ENCODE data around the gene EDRF1. TPM values are rescaled to one million over a fixed set of nuclear protein-coding genes. Genes with fewer than 3 reads are reported as not detected.

EDRF1 gene
- total and polyA plus RNA-seq, 2 of the 4 experiments (the other 2 are of a cell fraction), result 17.0 to 24.9 TPM

DNA sequence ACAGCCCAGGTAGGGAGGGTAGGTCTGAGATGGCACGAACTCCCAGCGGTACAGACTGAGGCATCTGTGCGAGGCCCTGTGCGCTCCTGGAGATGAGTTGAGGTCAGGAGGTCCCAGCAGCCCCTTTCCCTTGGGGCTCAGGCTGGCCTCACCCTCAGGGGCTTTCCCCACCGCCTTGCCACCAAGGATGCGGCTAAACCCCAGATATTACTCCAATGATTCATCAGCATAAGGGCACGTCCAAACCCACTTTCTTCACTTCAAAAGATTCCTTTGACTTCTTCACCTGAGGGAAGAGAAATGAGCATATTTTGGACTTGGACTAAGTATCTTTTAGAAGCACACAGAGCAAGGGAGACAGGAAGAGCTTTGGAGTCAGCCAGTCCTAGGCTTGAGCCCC is 83.2 kb downstream of the EDRF1 start:
- Histone ChIP-seq H2BK20ac (ENCODE audit: low read depth, low read length) (no peak overlapping the region), H3K9me1 (ENCODE audit: insufficient read depth, low read length) (no peaks in the 10 kb centered on the region; the same call in 1 of the 2 replicates), H3K14ac (replicated peaks; ENCODE audit: low read depth, low read length) (no peak overlapping the region), H2AK5ac (ENCODE audit: low read depth, low read length) (no peak overlapping the region), H3K9me3 (ENCODE audit: control insufficient read depth, insufficient read depth, low read length) (no peaks in the 10 kb centered on the region), H2BK15ac (ENCODE audit: low read depth, low read length) (no peak overlapping the region), H3K4me2 (ENCODE audit: low read depth, low read length) (no peak overlapping the region), H3K56ac (ENCODE audit: extremely low read depth, insufficient read depth, low read length) (no peak overlapping the region), H3K4ac (ENCODE audit: low read depth, low read length) (no peak overlapping the region), H3K79me1 (ENCODE audit: low read depth in 1 of 2, low read length in 2 of 2) (no peaks in the 10 kb centered on the region), H2AK9ac (replicated peaks; ENCODE audit: low read depth, low read length, poor library complexity) (no peak overlapping the region), H3K23ac (ENCODE audit: low read depth, low read length) (no peak overlapping the region), H4K8ac (ENCODE audit: low read depth in 2 of 2, low read length in 2 of 2) (no peak overlapping the region), H2BK5ac (ENCODE audit: low read depth, low read length, poor library complexity, severe bottlenecking) (no peak overlapping the region), H4K91ac (ENCODE audit: insufficient read depth, low read depth, low read length) (no peak overlapping the region), H2BK120ac (ENCODE audit: low read depth, low read length) (no peak overlapping the region), H4K20me1 (ENCODE audit: insufficient read depth, low read length) (no peaks in the 10 kb centered on the region), H2AFZ (replicated peaks; ENCODE audit: low read length, poor library complexity) (no peak overlapping the region), H3K18ac (ENCODE audit: low read depth, low read length) (no peak overlapping the region), H3K27me3 (ENCODE audit: control insufficient read depth, insufficient read depth, low read length) (no peaks in the 10 kb centered on the region), H3K27ac (ENCODE audit: insufficient read depth, low read length) (no peak overlapping the region), H3K4me1 (ENCODE audit: control insufficient read depth, insufficient read depth, low read length) (no peaks in the 10 kb centered on the region), H3K36me3 (ENCODE audit: control insufficient read depth, insufficient read depth, low read length) (peaks cover 29% of the 10 kb centered on the region), H4K5ac (ENCODE audit: low read depth, low read length) (no peak overlapping the region), H3K9ac (ENCODE audit: low read depth, low read length) (no peak overlapping the region), H3K4me3 (ENCODE audit: insufficient read depth, low read depth, low read length) (no peak overlapping the region)
- ChIA-PET POLR2A (ENCODE audit: unreplicated experiment) (no interaction called here), CTCF (no interaction called here)
- WGBS, 2 experiments (ENCODE audit: extremely low coverage in 2 of 2, insufficient read length in 1 of 2), result no CpG with 5 or more reads among the region's 7 CpGs
- TF ChIP-seq MAFK (IDR thresholded peaks at IDR 0.05; ENCODE audit: low read depth, low read length), result no peak
- TF ChIP-seq NFE2L2 (IDR thresholded peaks at IDR 0.05; ENCODE audit: low read depth, low read length), result no peak
- TF ChIP-seq BHLHE40 (IDR thresholded peaks at IDR 0.05; ENCODE audit: low read depth, low read length), result no peak
- TF ChIP-seq CEBPB (IDR thresholded peaks at IDR 0.05; ENCODE audit: low read depth, low read length), result no peak
- no peak for TF ChIP-seq RCOR1 (IDR thresholded peaks at IDR 0.05; ENCODE audit: insufficient replicate concordance, low read length)
- no peak for TF ChIP-seq RAD21 (IDR thresholded peaks at IDR 0.05; ENCODE audit: low read length)
- in situ Hi-C loops (cut with MboI; ENCODE audit: low sequenced_read_pairs), result no loop called here
- ATAC-seq (ENCODE audit: low read depth) (no peak), DNase-seq (no peak)
- intact Hi-C loops (cut with micrococcal nuclease), result no loop called here
- dilution Hi-C loops (cut with HindIII; ENCODE audit: low sequenced_read_pairs, unreplicated experiment), result no loop called here
- BruUV-seq (replicated peaks), result no TSS peak

Data from IMR-90 (cell line).